Uterine smooth muscle cell (primary cell): ENCODE data around the gene LRRC3C. TPM values are rescaled to one million over a fixed set of nuclear protein-coding genes. Genes with fewer than 3 reads are reported as not detected.

ENCODE experiments used
- total RNA-seq: library from RNA; depleted of rRNA; stranded (reverse); fragments of >200 nt; gene quantifications from 2 replicates; pipeline ENCODE4 v1.2.3, GENCODE V29; 2014

LRRC3C gene, protein sequence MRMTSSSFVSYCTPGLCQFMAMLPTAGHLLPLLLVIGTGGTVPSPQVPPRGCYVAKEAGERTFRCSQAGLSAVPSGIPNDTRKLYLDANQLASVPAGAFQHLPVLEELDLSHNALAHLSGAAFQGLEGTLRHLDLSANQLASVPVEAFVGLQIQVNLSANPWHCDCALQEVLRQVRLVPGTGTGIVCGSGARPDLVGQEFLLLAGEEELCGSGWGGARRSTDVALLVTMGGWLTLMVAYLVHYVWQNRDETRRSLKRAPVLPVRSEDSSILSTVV
- total RNA-seq = not detected in 2 replicates

DNA sequence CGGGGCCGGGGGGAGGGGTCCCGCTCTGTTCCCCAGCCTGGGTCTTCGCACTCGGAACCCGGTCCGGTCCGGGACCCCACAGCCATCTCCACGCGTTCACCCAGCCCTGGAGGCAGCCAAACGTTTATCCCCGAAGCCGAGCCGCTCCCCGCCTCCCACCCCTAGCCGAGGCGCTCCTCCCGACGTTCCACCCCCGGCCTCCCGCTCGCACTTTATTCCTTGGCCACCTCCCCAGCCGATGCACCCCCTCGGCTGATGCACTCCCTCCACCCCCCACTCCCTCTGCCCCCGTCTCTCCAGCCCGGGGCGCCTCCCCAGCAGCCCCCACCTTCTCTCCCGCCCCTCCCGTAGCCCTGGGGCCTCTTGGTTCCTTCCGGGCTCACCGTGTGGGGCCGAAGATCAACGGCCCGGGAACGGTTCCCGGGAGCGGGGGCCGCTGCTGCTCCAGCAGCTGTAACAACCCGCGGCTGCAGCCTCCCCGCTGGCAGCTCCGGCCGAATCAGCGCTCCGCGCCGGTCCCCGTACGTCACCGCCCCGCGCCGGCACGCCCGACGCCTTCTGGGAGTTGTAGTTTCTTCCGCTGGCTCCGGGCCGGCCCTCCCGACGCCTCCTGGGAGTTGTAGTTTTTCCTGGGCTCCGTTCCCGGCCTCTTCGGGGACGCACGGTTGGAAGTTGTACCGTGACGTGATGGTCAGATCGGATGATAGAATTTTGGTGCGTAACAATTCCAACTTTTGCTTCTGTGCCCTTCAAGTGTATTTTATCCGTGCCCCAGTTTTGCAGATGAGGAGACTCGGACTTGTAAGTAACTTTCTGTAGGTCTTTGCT lies at the start of gene LRRC3C, which contains the start of gene ORMDL3:
LRRC3C (plus strand) TSS at position 632 of the 828 bp plus-strand sequence. CDS start 13,792 bp downstream, outside the sequence.
ORMDL3 (minus strand) TSS at position 501 of the 828 bp plus-strand sequence. CDS start 3,398 bp downstream, outside the sequence.

GRCh38 chr17:39962642-39963220 lies 35.2 kb downstream of the LRRC3C start, which contains the start of gene GSDMA:
Gene GSDMA, plus strand, starts transcription at chr17:39963004. Its CDS starts 2,684 bp downstream, at chr17:39965688.

DNA sequence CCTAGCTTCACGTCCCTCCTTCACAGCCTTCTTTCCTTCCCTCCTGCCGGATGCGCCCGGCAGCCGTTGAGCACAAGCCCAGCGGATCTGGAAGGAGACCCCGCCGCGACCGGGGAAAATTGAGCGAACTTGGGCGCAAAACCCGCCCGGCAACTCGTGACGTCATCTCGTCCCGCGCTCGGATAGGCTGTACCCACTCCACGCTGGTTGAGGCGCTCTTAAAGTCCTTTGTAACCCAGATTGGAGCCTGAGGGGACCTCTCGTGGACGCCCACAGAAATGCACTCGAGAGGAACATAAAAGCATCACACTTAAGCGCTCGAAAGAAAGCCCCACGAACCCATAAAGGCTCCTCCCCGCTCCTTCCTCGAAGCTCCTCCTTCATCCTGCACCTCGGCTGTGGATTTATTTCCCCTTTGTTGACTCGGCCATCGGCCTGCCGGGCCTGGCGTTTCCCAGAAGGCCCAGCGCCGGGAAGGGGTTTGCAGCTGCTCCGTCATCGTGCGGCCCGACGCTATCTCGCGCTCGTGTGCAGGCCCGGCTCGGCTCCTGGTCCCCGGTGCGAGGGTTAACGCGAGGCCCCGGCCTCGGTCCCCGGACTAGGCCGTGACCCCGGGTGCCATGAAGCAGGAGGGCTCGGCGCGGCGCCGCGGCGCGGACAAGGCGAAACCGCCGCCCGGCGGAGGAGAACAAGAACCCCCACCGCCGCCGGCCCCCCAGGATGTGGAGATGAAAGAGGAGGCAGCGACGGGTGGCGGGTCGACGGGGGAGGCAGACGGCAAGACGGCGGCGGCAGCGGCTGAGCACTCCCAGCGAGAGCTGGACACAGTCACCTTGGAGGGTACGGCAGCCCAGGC lies 53.0 kb downstream of the LRRC3C start, which contains the start of gene PSMD3:
PSMD3 (plus strand) TSS at position 457 of the 856 bp plus-strand sequence; CDS start at position 621, 164 bp downstream.

Other genes with a start within 250 kb of the LRRC3C start
- gene PGAP3, start 239.7 kb upstream of the LRRC3C start, total RNA-seq = 5.9 and 10.0 TPM in 2 replicates
- gene ERBB2, start 227.7 kb upstream of the LRRC3C start, total RNA-seq = 28.0 and 37.5 TPM in 2 replicates
- gene MIEN1, start 197.2 kb upstream of the LRRC3C start, total RNA-seq = 16.8 and 18.1 TPM in 2 replicates
- 0.37 and 1.00 TPM in 2 replicates for gene GRB7, start 189.8 kb upstream of the LRRC3C start, total RNA-seq
- not detected in 2 replicates for gene IKZF3, start 63.4 kb upstream of the LRRC3C start, total RNA-seq
- gene ZPBP2, start 59.5 kb upstream of the LRRC3C start, total RNA-seq = not detected in 2 replicates
- gene GSDMB, start 9.1 kb upstream of the LRRC3C start, total RNA-seq = 4.1 and 8.4 TPM in 2 replicates
- 33.1 and 53.1 TPM in 2 replicates for gene ORMDL3, start 131 bp upstream of the LRRC3C start, total RNA-seq
- gene GSDMA, start 35.3 kb downstream of the LRRC3C start, total RNA-seq = not detected in 2 replicates
- gene PSMD3, start 53.1 kb downstream of the LRRC3C start, total RNA-seq = 102 and 174 TPM in 2 replicates
- gene CSF3, start 87.7 kb downstream of the LRRC3C start, total RNA-seq = 0.25 and 1.4 TPM in 2 replicates
- 39.4 and 49.5 TPM in 2 replicates for gene MED24, start 126.7 kb downstream of the LRRC3C start, total RNA-seq
- gene THRA, start 135.2 kb downstream of the LRRC3C start, total RNA-seq = 23.6 and 38.7 TPM in 2 replicates
- 2.9 and 3.3 TPM in 2 replicates for gene NR1D1, start 172.9 kb downstream of the LRRC3C start, total RNA-seq
- 45.9 and 47.5 TPM in 2 replicates for gene MSL1, start 194.2 kb downstream of the LRRC3C start, total RNA-seq
- 24.7 and 31.1 TPM in 2 replicates for gene CASC3, start 212.8 kb downstream of the LRRC3C start, total RNA-seq
- 1.7 and 2.5 TPM in 2 replicates for gene RAPGEFL1, start 249.7 kb downstream of the LRRC3C start, total RNA-seq